Measurements from ENCODE around the gene TAL1. TPM values are rescaled to one million over a fixed set of nuclear protein-coding genes. Genes with fewer than 3 reads are reported as not detected.

Gene TAL1
- total RNA-seq, 1 donor from 2014 or later = 3.7 TPM

- DNase-seq (no peak), ATAC-seq (no peak)
- intact Hi-C loops (cut with micrococcal nuclease) = no loop called here
Measured at GRCh38 chr1:47230692-47231300, 1.2 kb downstream of the TAL1 start.

GRCh38 chr1:47229886-47230691 lies 1.9 kb downstream of the TAL1 start:
- no peak for DNase-seq
- intact Hi-C loops (cut with micrococcal nuclease) = no loop called here
- ATAC-seq = no peak

GRCh38 chr1:47229031-47229885 lies 2.8 kb downstream of the TAL1 start:
- intact Hi-C loops (cut with micrococcal nuclease) = no loop called here
- no peak for ATAC-seq
- DNase-seq = no peak

- intact Hi-C loops (cut with micrococcal nuclease) = no loop called here
- peak; percentile 58 for ATAC-seq
- DNase-seq = peak; percentile 50
Measured at GRCh38 chr1:47228644-47229030, 3.4 kb downstream of the TAL1 start.

GRCh38 chr1:47227341-47228232 lies 4.4 kb downstream of the TAL1 start:
- no peak for ATAC-seq
- DNase-seq = no peak
- intact Hi-C loops (cut with micrococcal nuclease) = no loop called here

- DNase-seq = no peak
- ATAC-seq = no peak
- intact Hi-C loops (cut with micrococcal nuclease) = no loop called here
Measured at GRCh38 chr1:47226839-47227215, 5.2 kb downstream of the TAL1 start.

- intact Hi-C loops (cut with micrococcal nuclease) = no loop called here
- DNase-seq (no peak), ATAC-seq (no peak)
Measured at GRCh38 chr1:47226121-47226838, 5.7 kb downstream of the TAL1 start.

GRCh38 chr1:47225430-47226100 lies 6.5 kb downstream of the TAL1 start:
- DNase-seq (peak; percentile 37), ATAC-seq (peak; percentile 13)
- intact Hi-C loops (cut with micrococcal nuclease) = no loop called here

- no peak for ATAC-seq
- intact Hi-C loops (cut with micrococcal nuclease) = no loop called here
Measured at GRCh38 chr1:47224676-47225399, 7.2 kb downstream of the TAL1 start.

GRCh38 chr1:47223921-47224675 lies 7.9 kb downstream of the TAL1 start:
- ATAC-seq (no peak), DNase-seq (no peak)
- intact Hi-C loops (cut with micrococcal nuclease) = no loop called here

More at GRCh38 chr1:47224676-47225399, 7.2 kb downstream of the TAL1 start:
- DNase-seq = no peak

GRCh38 chr1:47223174-47223920 lies 8.7 kb downstream of the TAL1 start:
- DNase-seq = no peak
- no peak for ATAC-seq
- intact Hi-C loops (cut with micrococcal nuclease) = no loop called here

- no peak for ATAC-seq
- intact Hi-C loops (cut with micrococcal nuclease) = no loop called here
- DNase-seq = no peak
Measured at GRCh38 chr1:47222476-47222875, 9.5 kb downstream of the TAL1 start.

GRCh38 chr1:47219590-47220220 lies 12.3 kb downstream of the TAL1 start:
- intact Hi-C loops (cut with micrococcal nuclease) = no loop called here
- no peak for ATAC-seq
- DNase-seq = no peak

GRCh38 chr1:47219001-47219400 lies 13.0 kb downstream of the TAL1 start:
- no peak for DNase-seq
- ATAC-seq = no peak
- intact Hi-C loops (cut with micrococcal nuclease) = no loop called here

- ATAC-seq (no peak), DNase-seq (no peak)
- intact Hi-C loops (cut with micrococcal nuclease) = no loop called here
Measured at GRCh38 chr1:47216278-47217059, 15.6 kb downstream of the TAL1 start.

All from left ventricle myocardium superior (tissue), 1 donor.